GM21526 (cell line): Measurements from ENCODE around the gene DLG2.

Experiments
- ATAC-seq: cut with Tn5 transposase; IDR thresholded peaks from one replicate; pipeline ENCODE4 v1.9.1; 2021; ENCODE audit warnings: moderate library complexity; ENCODE audit not compliant: unreplicated experiment, low FRiP score

Gene DLG2

GRCh38 chr11:84634309-84634708 lies 992.8 kb downstream of the DLG2 start:
- no peak for ATAC-seq

- no peak for ATAC-seq
Observed at GRCh38 chr11:84628871-84629620, 998.1 kb downstream of the DLG2 start.

DNA sequence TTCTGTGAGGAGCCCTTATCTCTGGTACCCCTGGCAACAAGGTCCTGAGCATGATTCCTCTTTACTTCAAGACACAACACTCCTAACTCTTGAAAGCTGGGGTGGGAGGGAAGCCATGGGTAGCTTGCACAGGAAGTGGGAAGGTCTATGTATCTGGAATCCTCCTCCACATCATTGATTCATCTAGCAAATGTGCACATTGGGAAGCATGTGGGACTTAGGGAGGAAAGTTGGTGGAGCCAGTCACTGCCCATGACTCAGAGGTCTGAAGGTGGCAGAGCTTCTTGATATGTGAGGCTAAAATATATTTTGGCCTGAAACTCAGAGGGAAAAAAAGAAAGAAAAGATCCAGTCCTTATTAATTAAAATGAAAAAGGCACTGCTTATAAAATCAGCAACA lies 1000.9 kb downstream of the DLG2 start:
- ATAC-seq: no peak

GRCh38 chr11:84612645-84613044 lies 1014.5 kb downstream of the DLG2 start:
- no peak for ATAC-seq

- ATAC-seq: no peak
Observed at GRCh38 chr11:84608837-84609196, 1018.3 kb downstream of the DLG2 start.

DNA sequence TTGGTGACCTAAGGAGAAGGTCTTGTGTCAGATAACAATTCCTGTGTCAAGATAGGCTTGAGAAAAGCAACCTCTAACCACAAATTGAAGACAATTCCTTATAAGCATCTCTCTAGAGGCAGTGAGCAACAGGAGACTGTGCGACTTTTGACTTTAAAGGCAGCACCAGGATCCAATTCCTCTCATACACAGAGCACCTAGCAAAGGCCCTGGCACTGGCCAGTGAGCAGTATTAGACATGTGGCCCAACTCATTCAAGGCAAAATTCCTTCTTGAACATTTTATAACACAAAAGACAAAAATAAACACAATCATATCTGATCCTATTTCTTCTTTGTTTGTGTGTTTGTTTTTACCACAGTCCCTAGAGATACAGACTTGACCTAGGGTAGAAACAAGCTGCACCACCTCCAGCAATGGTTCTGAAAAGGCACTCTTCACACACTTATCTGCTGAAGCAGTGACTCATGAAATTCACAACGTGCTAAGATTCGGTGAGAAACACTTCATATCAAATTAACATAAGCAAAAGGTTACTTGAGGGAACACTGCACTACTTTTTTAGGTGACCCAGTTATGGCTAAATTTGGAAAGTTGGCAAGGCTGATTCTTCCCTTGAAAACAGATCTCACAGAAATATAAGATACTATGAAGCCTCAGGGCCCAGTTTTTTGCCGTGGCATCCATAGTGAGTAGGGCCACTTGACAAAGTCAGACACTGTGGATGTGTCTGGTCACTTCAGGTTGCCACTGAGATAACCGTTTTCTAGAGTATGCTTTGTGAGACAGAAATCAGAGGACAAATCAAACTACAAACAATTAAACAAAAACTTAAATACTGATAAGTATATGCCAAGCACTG lies 1018.9 kb downstream of the DLG2 start:
- no peak for ATAC-seq

- no peak for ATAC-seq
Observed at GRCh38 chr11:84594602-84595001, 1032.5 kb downstream of the DLG2 start.

GRCh38 chr11:84590106-84590505 lies 1037.0 kb downstream of the DLG2 start:
- ATAC-seq: no peak

DNA sequence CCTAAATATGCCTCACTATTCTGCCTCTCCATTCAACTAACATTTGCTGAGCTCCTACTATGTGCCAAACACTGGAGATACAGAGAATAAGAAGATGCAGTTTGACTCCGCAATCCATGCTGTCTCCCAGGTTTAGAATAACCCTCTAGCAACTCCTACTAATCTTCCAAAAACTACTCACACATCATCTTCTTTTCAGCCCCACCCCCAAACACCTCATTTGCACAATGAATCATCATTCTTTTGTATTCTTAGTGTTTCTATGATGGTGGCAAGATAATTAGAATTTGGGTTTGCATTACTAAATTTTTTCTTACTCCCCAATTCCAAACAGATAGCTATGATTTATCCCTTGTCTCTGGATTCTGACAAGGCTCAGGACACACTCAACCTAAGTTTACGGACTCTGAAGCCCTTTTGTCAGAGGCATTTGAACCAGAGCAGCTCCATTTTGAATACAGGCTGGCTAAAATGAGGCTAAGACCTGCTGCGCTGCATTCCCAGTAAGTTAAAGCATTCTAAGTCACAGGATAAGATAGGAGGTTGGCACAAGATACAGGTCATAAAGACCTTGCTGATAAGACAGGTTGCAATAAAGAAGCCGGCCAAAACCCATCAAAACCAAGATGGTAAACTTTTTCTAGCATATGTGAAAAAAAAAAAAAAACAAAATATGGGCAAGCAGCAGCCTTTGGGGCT lies 1038.9 kb downstream of the DLG2 start:
- ATAC-seq: no peak

GRCh38 chr11:84583106-84583505 lies 1044.0 kb downstream of the DLG2 start:
- no peak for ATAC-seq

- ATAC-seq: no peak
Observed at GRCh38 chr11:84581083-84581482, 1046.1 kb downstream of the DLG2 start.

DNA sequence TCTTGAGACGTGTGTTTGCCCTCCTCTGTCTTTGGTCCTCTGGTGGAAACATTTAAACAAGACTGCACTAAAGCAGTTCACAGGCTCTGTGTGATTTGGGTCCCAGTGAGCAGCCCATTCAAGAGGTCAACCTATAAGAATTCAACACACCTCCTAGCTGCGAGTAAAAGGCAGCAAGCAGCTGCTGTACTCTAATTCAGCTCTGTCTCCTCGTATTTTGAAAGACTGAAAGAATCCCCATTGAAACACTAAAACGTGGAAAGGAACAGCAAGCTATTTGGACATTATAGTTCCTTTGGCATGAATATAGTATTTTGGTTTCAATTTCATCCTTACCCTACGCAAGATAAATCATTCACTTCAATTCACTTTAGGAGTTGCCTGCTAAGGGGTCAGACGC lies 1046.7 kb downstream of the DLG2 start:
- no peak for ATAC-seq

DNA sequence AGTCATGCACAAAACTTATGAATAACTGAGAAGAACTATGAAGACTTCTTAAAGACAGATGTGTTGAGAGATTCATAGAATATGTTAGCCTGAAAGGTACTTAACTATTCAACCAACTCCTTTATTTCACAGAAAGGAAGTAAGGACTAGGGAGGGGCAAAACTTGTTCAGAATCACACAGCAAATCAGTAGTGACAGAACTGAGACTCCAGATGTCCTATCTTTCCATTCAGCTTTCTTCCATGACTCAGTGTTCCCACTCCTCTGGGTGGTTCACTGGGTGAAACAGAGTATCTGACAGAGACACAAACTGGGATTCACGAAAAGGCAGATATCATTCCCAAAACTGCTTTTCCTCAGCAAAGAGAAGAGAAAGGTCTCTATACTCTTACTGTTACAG lies 1053.3 kb downstream of the DLG2 start:
- ATAC-seq: no peak

- ATAC-seq: no peak
Observed at GRCh38 chr11:84566671-84567070, 1060.5 kb downstream of the DLG2 start.

- no peak for ATAC-seq
Observed at GRCh38 chr11:84564867-84565184, 1062.3 kb downstream of the DLG2 start.

DNA sequence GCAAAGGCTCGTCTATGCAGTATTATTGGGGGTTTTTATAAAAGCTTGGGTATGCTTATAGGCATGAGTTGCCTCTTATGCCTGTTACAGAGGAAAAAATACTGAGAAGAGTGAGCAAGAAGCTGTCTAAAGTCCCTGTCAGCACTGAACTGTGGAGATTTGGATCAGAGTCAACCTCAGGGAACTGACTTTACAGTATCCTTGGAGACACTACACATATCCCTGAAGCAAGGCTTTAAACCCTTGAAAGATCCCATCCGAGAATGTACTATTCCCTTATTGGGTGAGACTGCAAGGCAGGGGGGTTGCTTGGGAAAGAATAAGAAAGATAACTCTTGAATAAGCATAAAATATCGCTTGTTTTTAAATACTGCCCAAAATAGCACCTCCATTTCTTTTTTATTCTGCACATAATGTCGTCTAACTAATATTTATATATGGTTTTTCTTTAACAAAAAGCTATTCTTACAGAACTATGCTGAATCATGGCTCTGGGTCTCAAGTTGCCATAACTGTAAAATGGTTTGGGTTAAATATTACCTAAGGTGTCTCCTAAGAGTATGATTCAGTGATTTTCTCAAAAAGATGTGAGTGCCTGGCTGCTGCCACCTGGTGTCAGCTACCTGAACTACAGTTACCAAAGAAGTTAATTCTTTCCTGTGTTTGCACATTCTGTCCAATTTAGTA lies 1062.8 kb downstream of the DLG2 start:
- ATAC-seq: peak; percentile 78

DNA sequence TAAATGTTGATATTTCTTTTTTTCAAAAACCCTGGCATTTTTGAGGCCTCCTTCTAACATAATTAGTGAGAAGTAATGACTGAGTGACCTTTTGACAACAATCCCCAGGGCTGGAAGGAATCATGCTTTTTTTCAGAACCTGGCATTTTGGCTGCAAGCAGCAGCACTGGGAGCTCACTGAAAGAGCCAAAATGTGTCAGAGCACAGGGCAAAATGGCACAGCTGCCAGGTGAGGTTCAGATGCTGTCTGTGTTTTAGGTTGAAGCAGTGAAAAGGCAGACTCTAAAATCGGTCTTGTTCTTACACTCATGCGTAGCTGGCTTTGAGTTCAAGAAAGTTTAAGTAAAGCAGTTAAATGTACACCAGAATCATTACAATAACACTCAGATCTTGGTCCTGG lies 1063.8 kb downstream of the DLG2 start:
- no peak for ATAC-seq

GRCh38 chr11:84560206-84560605 lies 1066.9 kb downstream of the DLG2 start:
- ATAC-seq: no peak

DNA sequence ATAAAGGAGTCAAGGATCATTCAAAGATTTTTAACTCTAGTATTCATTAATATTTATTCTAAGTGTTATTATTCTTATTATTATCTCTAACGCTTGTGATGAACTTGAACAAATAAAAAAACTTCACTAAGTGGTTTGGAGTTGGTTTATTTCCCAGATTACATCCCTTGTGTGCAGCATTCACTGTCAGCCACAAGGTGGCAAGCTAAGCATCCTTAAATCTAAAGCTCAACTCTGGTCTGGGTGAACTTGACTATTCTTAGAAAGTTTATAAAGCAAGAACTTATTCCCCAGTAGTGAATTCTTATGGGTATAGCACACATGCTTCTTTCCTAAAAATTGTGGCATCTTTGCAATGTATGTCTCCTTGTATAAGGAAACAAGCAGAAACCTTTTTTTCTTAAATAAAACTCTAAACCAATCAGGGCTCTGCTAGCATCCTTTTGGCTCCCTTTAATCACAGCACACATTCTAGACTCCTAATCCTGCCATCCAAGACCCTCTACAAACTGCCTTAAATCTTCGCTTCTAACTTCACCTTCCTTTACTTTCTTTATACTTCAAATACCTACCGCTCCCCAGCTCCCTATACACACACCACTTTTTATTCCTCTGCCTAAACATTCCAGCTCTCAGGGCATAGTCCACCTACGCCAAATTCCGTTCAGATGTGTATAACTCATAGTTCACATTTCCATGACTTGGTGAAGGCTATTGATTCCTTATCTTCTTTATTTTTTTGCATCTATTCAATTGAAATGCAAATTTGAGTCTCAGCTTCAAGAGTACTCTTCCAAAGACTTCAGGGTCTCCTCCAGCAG lies 1068.8 kb downstream of the DLG2 start:
- peak; percentile 94 for ATAC-seq

GRCh38 chr11:84552791-84553190 lies 1074.4 kb downstream of the DLG2 start:
- no peak for ATAC-seq
